Measurements from ENCODE around the gene WBP4.

- TF ChIP-seq CTCF (IDR thresholded peaks at IDR 0.05; ENCODE audit: low read depth, low read length) (no peak), POLR2A (IDR thresholded peaks at IDR 0.05; ENCODE audit: extremely low read depth, insufficient read length) (no peak)
These were observed 24.8 kb downstream of the WBP4 start for GRCh38 chr13:41085961-41086585.
